Spleen (tissue), 11 donors: Measurements from ENCODE around the gene ATF3. TPM values are rescaled to one million over a fixed set of nuclear protein-coding genes. Genes with fewer than 3 reads are reported as not detected.

ENCODE experiments used
- DNase-seq: peaks from one replicate; pipeline ENCODE4 v3.0.0-alpha.2; 2020
- H3K27ac ChIP-seq, 8 donors: fragments of 200-600 bp; sonication (generic) in 7 of 8; 1 replicate in 4 of 8; 2 replicates in 4 of 8; pipeline versions ENCODE4 v1.5.0 to v1.8.0; 2016 to 2021; ENCODE audit warnings: inconsistent platforms in 4 of 8, mild to moderate bottlenecking in 4 of 8, moderate library complexity in 1 of 8
- H3K27me3 ChIP-seq, 7 donors: fragments of 200-600 bp; sonication (generic) in 6 of 7; replicated peaks in 1 of 7; 1 replicate in 4 of 7; 2 replicates in 3 of 7; pipeline versions ENCODE4 v1.5.0 to v1.8.0; 2016 to 2021; ENCODE audit warnings: inconsistent platforms in 3 of 7, mild to moderate bottlenecking in 1 of 7
- H3K36me3 ChIP-seq, 6 donors: fragments of 200-600 bp; sonication (generic) in 5 of 6; 1 replicate in 4 of 6; 2 replicates in 2 of 6; pipeline versions ENCODE4 v1.5.0 to v1.8.0; 2016 to 2021; ENCODE audit warnings: inconsistent platforms in 2 of 6
- H3K4me1 ChIP-seq, 6 donors: fragments of 200-600 bp; sonication (generic) in 5 of 6; 1 replicate in 3 of 6; 2 replicates in 3 of 6; pipeline versions ENCODE4 v1.5.0 to v1.8.0; 2016 to 2021; ENCODE audit warnings: inconsistent platforms in 3 of 6
- H3K4me3 ChIP-seq, 8 donors: fragments of 200-600 bp; sonication (generic) in 7 of 8; 1 replicate in 4 of 8; 2 replicates in 4 of 8; pipeline versions ENCODE4 v1.5.0 to v1.8.0; 2016 to 2021; ENCODE audit warnings: inconsistent platforms in 4 of 8, mild to moderate bottlenecking in 4 of 8, moderate library complexity in 2 of 8
- H3K9me3 ChIP-seq, 8 donors: fragments of 200-600 bp; sonication (generic) in 7 of 8; 1 replicate in 4 of 8; 2 replicates in 4 of 8; pipeline versions ENCODE4 v1.5.0 to v1.8.0; 2016 to 2021; ENCODE audit warnings: inconsistent platforms in 4 of 8
- POLR2A ChIP-seq, 3 donors: fragments of 450-650 bp; IDR thresholded peaks; one replicate each; pipeline ENCODE4 v1.5.1; 2017; ENCODE audit warnings: antibody characterized with exemption in 3 of 3, mild to moderate bottlenecking in 1 of 3
- POLR2AphosphoS5 ChIP-seq, 3 donors: sonication (generic); formaldehyde crosslinking; IDR thresholded peaks; one replicate each; pipeline ENCODE4 v1.5.1; 2017; ENCODE audit warnings: antibody characterized with exemption in 3 of 3
- WGBS, 5 donors: extraction: QIAGEN DNeasy Blood & Tissue Kit in 3 of 5; methylation state at CpG; one replicate each; pipeline versions ENCODE4 v1.1.5 to v1.1.7; 2013 to 2018; 5-methylcytosine and 5-hydroxymethylcytosine counted together
- intact Hi-C: fragments of 100-400 bp; cut with DNase I; formaldehyde crosslinking; loops from one replicate; pipeline ENCODE4 v1.15.0; 2023; ENCODE audit warnings: low total_unique reads
- polyA plus RNA-seq, 3 donors: library from polyadenylated mRNA; stranded (reverse); fragments of 200-250 nt; gene quantifications; one replicate each; pipeline ENCODE4 v1.2.1, GENCODE V29; 2013
- total RNA-seq, 7 donors: library from RNA; depleted of rRNA in 3 of 7; stranded (reverse); fragments of >200 nt in 3 of 7; fragmentation: NEBNext Ultra II Directional in 4 of 7; extraction: Animal tissue kit (Norgen Biotek cat#: 25700) in 4 of 7; gene quantifications; one replicate each; pipeline versions ENCODE4 v1.1.0 to v1.2.1, GENCODE V29; 2016 to 2021
- TF ChIP-seq, protein P1 (sequence below), 11 experiments: fragments of 200-600 bp in 7 of 11; fragments of 450-650 bp in 4 of 11; sonication (generic) in 4 of 11; IDR thresholded peaks in 8 of 11; conservative IDR thresholded peaks in 3 of 11; 1 replicate in 7 of 11; 2 replicates in 4 of 11; pipeline versions ENCODE4 v1.4.0 to v1.8.0; 2016 to 2021; ENCODE audit warnings: antibody characterized with exemption in 11 of 11, inconsistent platforms in 4 of 11, mild to moderate bottlenecking in 1 of 11
- donor health status: healthy with polysubstance abuse.
- donor health status: DM: no; HTN: no; CAD: no; lungs with moderate emphysema.
- donor health status: DM: no; HTN: no; CAD: no.
- donor health status: Bipolar disorder and iron deficiency.
- donor health status: healthy.
- donor health status: DM: no; HTN: no; CAD: no.
- donor health status: DM: yes; HTN: yes; CAD: no.

The ATF3 gene
- total and polyA plus RNA-seq, 10 donors, result 1.4 to 31.8 (median 7.4) TPM

DNA sequence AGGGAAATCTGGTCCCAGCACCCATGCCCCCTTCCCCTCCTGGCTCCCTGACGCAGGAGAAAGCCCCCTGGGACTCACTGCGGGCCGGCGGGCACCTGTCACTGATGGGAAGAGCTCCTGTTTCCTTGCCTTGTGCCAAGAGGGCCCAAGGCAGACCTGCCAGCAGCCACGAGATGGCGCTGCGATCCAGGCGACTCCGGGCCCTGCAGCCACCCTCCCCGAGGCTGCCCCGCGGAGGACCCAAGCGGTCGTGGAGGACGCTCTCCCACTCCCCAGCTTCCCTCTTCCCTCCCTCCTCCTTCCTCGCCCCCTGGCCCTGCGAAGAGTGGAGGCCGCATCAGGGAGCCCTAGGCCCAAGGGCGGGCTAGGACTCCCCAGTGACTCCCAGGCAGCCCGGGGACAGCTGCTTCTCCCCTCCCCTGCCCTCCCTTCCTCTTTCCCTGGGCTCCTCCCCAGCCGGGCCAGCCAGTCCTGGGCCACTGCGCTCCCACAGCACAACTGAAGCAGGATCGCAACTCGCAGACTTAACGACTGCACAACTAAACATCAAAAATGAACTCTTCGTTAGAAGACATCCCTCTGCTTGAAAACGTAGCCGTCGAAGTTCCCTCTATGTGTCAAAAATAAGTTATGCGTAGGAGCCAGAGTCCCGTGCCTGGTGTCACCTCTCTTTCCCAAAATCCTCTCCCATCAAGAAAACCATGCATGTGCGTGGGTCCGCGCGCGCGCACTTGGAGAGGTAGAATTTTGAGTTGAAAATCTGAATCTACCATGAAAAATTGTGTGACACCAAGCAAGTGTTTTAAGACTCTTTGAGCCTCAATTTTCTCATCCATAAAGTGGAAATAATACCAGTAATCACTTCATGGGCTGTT, 56.9 kb downstream of the ATF3 start:
- TF ChIP-seq, protein P1, sequence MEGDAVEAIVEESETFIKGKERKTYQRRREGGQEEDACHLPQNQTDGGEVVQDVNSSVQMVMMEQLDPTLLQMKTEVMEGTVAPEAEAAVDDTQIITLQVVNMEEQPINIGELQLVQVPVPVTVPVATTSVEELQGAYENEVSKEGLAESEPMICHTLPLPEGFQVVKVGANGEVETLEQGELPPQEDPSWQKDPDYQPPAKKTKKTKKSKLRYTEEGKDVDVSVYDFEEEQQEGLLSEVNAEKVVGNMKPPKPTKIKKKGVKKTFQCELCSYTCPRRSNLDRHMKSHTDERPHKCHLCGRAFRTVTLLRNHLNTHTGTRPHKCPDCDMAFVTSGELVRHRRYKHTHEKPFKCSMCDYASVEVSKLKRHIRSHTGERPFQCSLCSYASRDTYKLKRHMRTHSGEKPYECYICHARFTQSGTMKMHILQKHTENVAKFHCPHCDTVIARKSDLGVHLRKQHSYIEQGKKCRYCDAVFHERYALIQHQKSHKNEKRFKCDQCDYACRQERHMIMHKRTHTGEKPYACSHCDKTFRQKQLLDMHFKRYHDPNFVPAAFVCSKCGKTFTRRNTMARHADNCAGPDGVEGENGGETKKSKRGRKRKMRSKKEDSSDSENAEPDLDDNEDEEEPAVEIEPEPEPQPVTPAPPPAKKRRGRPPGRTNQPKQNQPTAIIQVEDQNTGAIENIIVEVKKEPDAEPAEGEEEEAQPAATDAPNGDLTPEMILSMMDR (IDR thresholded peaks at IDR 0.05 in 8 of 11, conservative IDR thresholded peaks at IDR 0.05 in 3 of 11), result peak; percentile 87 to 98 (median 95)
- TF ChIP-seq POLR2A (IDR thresholded peaks at IDR 0.05) (no peak), POLR2AphosphoS5 (IDR thresholded peaks at IDR 0.05) (peak; percentile 40 to 80 (median 69))

DNA sequence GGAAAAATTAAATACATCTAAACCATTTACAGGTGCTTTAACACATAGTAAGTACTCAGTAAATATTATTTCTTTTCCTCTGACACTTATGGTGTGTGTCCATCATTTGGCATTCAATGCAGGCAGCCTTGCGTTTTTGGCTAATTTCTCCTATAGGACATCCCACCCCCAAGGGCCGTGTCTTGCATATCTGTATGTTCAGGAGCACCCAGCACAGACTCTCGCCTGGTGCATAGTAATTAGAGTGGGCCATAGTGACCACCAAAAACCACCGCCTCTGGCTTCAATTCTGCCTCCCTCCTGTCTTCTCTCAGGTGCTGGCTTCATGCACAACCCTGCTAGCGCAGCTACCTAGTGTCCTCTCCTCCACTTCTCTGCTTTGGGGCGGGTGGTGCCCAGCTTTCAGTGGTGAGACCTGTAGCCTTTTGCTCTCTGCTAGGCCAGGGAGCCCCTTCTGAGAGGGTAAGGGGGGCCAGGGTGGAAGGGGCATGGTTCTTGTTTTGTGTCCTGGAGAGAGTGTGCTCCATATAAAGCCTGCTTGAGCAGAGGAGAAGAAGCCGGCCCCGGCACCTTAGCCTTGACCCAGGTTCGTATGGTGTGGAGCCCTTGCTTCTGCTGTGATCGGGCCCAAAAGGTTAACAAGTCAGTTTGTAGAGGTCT, 57.7 kb downstream of the ATF3 start:
- Histone ChIP-seq H3K36me3 (no peaks in the 10 kb centered on the region), H3K27me3 (no peaks in the 10 kb centered on the region), H3K27ac (peak overlapping the region in 3 of 8 donors; percentile 74 to 81 (median 80)), H3K9me3 (no peaks in the 10 kb centered on the region), H3K4me3 (no peak overlapping the region), H3K4me1 (peaks cover 30 to 71% (median 55%) of the 10 kb centered on the region in 6 donors)
- DNase-seq, result no peak
- TF ChIP-seq POLR2A (IDR thresholded peaks at IDR 0.05) (no peak), POLR2AphosphoS5 (IDR thresholded peaks at IDR 0.05) (no peak)
- TF ChIP-seq, protein P1 (IDR thresholded peaks at IDR 0.05 in 8 of 11, conservative IDR thresholded peaks at IDR 0.05 in 3 of 11), result no peak
- 84 to 90% (median 87%) methylated on average over 10 of the region's 10 CpGs for WGBS, 5 donors
- intact Hi-C loops, result loop anchor here (10.0 kb wide), 2 partner anchors 119 to 329 kb away; no protein-coding TSS in a partner anchor

More for the DNA sequence above, 56.9 kb downstream of the ATF3 start:
- H3K27me3 ChIP-seq, result no peaks in the 10 kb centered on the region
- no peaks in the 10 kb centered on the region for H3K9me3 ChIP-seq
- H3K27ac ChIP-seq, result peak overlapping the region; percentile 36 to 88 (median 72)
- peaks cover 30 to 63% (median 49%) of the 10 kb centered on the region in 6 donors for H3K4me1 ChIP-seq
- WGBS, 5 donors, result 18 to 36% (median 19%) methylated on average over 22 to 37 of the region's 37 CpGs
- peak; percentile 95 for DNase-seq
- H3K4me3 ChIP-seq, result peak overlapping the region; percentile 26 to 76 (median 46)
- no peaks in the 10 kb centered on the region for H3K36me3 ChIP-seq
- intact Hi-C loops, result loop anchor here (10.0 kb wide), 2 partner anchors 119 to 329 kb away; no protein-coding TSS in a partner anchor

DNA sequence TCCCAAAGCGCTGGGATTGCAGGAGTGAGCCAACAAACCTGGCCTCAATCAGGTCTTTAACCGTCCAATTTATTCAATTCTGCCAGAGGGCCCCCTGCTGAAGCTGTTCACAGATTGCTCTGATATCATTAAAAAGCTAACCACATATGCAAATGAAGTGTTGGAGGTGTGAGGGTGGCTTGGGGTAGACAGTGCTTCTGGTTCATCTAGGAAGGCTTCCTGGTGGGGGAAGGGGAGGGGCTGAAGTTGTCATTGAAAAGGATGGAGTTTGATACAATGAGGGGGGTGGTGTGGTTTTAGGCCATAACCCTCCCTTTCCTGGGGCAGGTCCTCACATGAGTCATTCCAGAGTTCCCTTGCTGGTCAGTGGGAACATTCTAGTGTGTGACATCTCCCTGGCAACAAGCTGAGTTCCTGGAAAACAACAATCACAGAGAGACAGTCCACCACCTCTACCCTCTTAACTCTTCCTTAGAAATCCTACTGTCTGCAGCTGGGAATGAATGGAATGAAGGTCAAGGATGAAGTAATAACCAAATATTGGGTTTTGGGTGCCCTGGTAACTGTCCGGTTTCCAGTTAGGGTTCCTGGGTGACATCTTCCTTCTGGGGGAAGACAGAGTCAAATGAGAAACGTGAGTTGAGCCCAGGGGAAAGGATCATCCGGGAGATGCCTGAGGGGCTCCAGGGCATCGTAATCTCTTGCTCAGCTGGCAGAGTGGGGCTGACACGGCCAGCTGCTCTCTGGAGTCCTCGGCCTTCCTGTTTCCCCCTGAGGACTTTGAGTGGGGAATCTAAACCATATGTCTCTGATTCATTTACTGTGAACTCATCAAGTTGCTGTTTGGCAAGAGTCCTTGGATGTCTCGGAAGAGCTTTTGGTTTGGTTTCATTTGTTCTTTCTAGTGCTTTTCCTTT, 58.9 kb downstream of the ATF3 start:
- no peaks in the 10 kb centered on the region for H3K27me3 ChIP-seq
- H3K27ac ChIP-seq, result peak overlapping the region; percentile 16 to 81 (median 78)
- DNase-seq, result no peak
- no peak overlapping the region for H3K4me3 ChIP-seq
- no peaks in the 10 kb centered on the region for H3K36me3 ChIP-seq
- H3K4me1 ChIP-seq, result peaks cover 30 to 79% (median 62%) of the 10 kb centered on the region in 6 donors
- WGBS, 5 donors, result 51 to 71% (median 58%) methylated on average over 9 of the region's 9 CpGs
- TF ChIP-seq, protein P1 (IDR thresholded peaks at IDR 0.05 in 8 of 11, conservative IDR thresholded peaks at IDR 0.05 in 3 of 11), result no peak
- TF ChIP-seq POLR2AphosphoS5 (IDR thresholded peaks at IDR 0.05), result peak in 2 of 3 donors; percentile 34 to 66
- intact Hi-C loops, result loop anchor here (10.0 kb wide), 2 partner anchors 117 to 327 kb away; no protein-coding TSS in a partner anchor
- no peaks in the 10 kb centered on the region for H3K9me3 ChIP-seq
